Natural killer cell (primary cell): ENCODE data around the gene NOL11. TPM values are rescaled to one million over a fixed set of nuclear protein-coding genes. Genes with fewer than 3 reads are reported as not detected.

Source experiments
- ATAC-seq, 3 donors: fragments of 150-1000 bp in 2 of 3; fragments of 200-7000 bp in 1 of 3; cut with Tn5 transposase; 1 replicate in 1 of 3; 2 replicates in 2 of 3; pipeline ENCODE4 v1.10.0; 2021; ENCODE audit warnings: mild to moderate bottlenecking in 2 of 3, moderate library complexity in 2 of 3
- DNase-seq, 2 donors: peaks; one replicate each; pipeline versions ENCODE4 v3.0.0 to v3.0.0-alpha.2; 2013 to 2021; ENCODE audit warnings: mixed read lengths in 1 of 2
- H3K27ac ChIP-seq: one replicate; pipeline ENCODE4 v1.5.1; 2013; ENCODE audit warnings: mild to moderate bottlenecking, low read length
- H3K27me3 ChIP-seq: one replicate; pipeline ENCODE4 v1.6.1; 2013; ENCODE audit warnings: low read length; ENCODE audit not compliant: control insufficient read depth, insufficient read depth
- H3K36me3 ChIP-seq: one replicate; pipeline ENCODE4 v1.6.1; 2013; ENCODE audit warnings: low read length; ENCODE audit not compliant: control insufficient read depth, insufficient read depth
- H3K4me1 ChIP-seq: one replicate; pipeline ENCODE4 v1.6.1; 2013; ENCODE audit warnings: low read length; ENCODE audit not compliant: control insufficient read depth, insufficient read depth
- H3K4me3 ChIP-seq: one replicate; pipeline ENCODE4 v1.5.1; 2013; ENCODE audit warnings: low read length
- H3K9me3 ChIP-seq: one replicate; pipeline ENCODE4 v1.6.1; 2013; ENCODE audit warnings: low read length; ENCODE audit not compliant: control insufficient read depth, insufficient read depth
- H3K27ac Mint-ChIP-seq, 2 donors: one replicate each; pipeline ENCODE4 v1.8.0; 2022; ENCODE audit warnings: mild to moderate bottlenecking in 2 of 2, mixed read lengths in 2 of 2, moderate library complexity in 1 of 2
- H3K27me3 Mint-ChIP-seq, 2 donors: one replicate each; pipeline ENCODE4 v1.8.0; 2022; ENCODE audit warnings: low read depth in 2 of 2, mixed read lengths in 2 of 2
- H3K36me3 Mint-ChIP-seq: one replicate; pipeline ENCODE4 v1.8.0; 2022; ENCODE audit warnings: mixed read lengths
- H3K4me1 Mint-ChIP-seq, 2 donors: one replicate each; pipeline ENCODE4 v1.8.0; 2022; ENCODE audit warnings: mixed read lengths in 2 of 2
- H3K4me3 Mint-ChIP-seq: one replicate; pipeline ENCODE4 v1.8.0; 2022; ENCODE audit warnings: mild to moderate bottlenecking, moderate library complexity, mixed read lengths
- H3K9me3 Mint-ChIP-seq, 2 donors: one replicate each; pipeline ENCODE4 v1.8.0; 2022; ENCODE audit warnings: mixed read lengths in 2 of 2
- WGBS: methylation state at CpG from one replicate; pipeline ENCODE4 v1.1.7; 2013; ENCODE audit warnings: missing lambda C conversion rate; ENCODE audit not compliant: insufficient coverage; 5-methylcytosine and 5-hydroxymethylcytosine counted together
- intact Hi-C: fragments of 100-400 bp; cut with micrococcal nuclease; formaldehyde crosslinking; loops from one replicate; pipeline ENCODE4 v1.14.2; 2022
- total RNA-seq, 4 donors: library from RNA; stranded (reverse); fragments of 120-200 nt in 1 of 4; gene quantifications; one replicate each; pipeline versions ENCODE4 v1.2.3 to v1.2.4, GENCODE V29; 2013 to 2022
- TF ChIP-seq, protein P1 (sequence below): fragments of 200-600 bp; IDR thresholded peaks from one replicate; pipeline ENCODE4 v1.8.0; 2022; ENCODE audit warnings: antibody characterized with exemption

Gene NOL11
- total RNA-seq, 3 donors from 2014 or later (not counting 1 experiment from before 2014, with no cell fraction given): 43.3 to 55.2 (median 49.1) TPM

GRCh38 chr17:67685351-67685750 lies 32.4 kb upstream of the NOL11 start:
- Mint-ChIP-seq H3K9me3 (no peaks in the 10 kb centered on the region), H3K36me3 (no peaks in the 10 kb centered on the region), H3K27me3 (no peaks in the 10 kb centered on the region), H3K27ac (peak overlapping the region in 1 of 2 donors; percentile 41), H3K4me1 (peaks cover 0 to 6% of the 10 kb centered on the region in 2 donors), H3K4me3 (no peak overlapping the region)
- H3K27ac ChIP-seq: no peak overlapping the region
- TF ChIP-seq, protein P1, sequence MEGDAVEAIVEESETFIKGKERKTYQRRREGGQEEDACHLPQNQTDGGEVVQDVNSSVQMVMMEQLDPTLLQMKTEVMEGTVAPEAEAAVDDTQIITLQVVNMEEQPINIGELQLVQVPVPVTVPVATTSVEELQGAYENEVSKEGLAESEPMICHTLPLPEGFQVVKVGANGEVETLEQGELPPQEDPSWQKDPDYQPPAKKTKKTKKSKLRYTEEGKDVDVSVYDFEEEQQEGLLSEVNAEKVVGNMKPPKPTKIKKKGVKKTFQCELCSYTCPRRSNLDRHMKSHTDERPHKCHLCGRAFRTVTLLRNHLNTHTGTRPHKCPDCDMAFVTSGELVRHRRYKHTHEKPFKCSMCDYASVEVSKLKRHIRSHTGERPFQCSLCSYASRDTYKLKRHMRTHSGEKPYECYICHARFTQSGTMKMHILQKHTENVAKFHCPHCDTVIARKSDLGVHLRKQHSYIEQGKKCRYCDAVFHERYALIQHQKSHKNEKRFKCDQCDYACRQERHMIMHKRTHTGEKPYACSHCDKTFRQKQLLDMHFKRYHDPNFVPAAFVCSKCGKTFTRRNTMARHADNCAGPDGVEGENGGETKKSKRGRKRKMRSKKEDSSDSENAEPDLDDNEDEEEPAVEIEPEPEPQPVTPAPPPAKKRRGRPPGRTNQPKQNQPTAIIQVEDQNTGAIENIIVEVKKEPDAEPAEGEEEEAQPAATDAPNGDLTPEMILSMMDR: no peak
- H3K4me1 ChIP-seq: no peaks in the 10 kb centered on the region
- 100% methylated on average over 3 of the region's 3 CpGs for WGBS
- DNase-seq: no peak
- intact Hi-C loops: no loop called here
- H3K4me3 ChIP-seq: no peak overlapping the region
- peaks cover 10% of the 10 kb centered on the region for H3K36me3 ChIP-seq
- H3K9me3 ChIP-seq: no peaks in the 10 kb centered on the region
- ATAC-seq: no peak
- H3K27me3 ChIP-seq: no peaks in the 10 kb centered on the region

GRCh38 chr17:67686241-67686640 lies 31.5 kb upstream of the NOL11 start:
- Histone ChIP-seq H3K36me3 (peaks cover 10% of the 10 kb centered on the region), H3K4me1 (no peaks in the 10 kb centered on the region), H3K27me3 (no peaks in the 10 kb centered on the region), H3K4me3 (no peak overlapping the region), H3K9me3 (no peaks in the 10 kb centered on the region), H3K27ac (no peak overlapping the region)
- intact Hi-C loops: no loop called here
- Mint-ChIP-seq H3K4me3 (no peak overlapping the region), H3K9me3 (no peaks in the 10 kb centered on the region), H3K4me1 (no peaks in the 10 kb centered on the region), H3K27ac (no peak overlapping the region), H3K27me3 (no peaks in the 10 kb centered on the region), H3K36me3 (no peaks in the 10 kb centered on the region)
- no peak for ATAC-seq
- TF ChIP-seq, protein P1: no peak
- 89% methylated on average over 2 of the region's 2 CpGs for WGBS
- DNase-seq: no peak

GRCh38 chr17:67687511-67687910 lies 30.2 kb upstream of the NOL11 start:
- TF ChIP-seq, protein P1: no peak
- intact Hi-C loops: no loop called here
- no peak for ATAC-seq

DNA sequence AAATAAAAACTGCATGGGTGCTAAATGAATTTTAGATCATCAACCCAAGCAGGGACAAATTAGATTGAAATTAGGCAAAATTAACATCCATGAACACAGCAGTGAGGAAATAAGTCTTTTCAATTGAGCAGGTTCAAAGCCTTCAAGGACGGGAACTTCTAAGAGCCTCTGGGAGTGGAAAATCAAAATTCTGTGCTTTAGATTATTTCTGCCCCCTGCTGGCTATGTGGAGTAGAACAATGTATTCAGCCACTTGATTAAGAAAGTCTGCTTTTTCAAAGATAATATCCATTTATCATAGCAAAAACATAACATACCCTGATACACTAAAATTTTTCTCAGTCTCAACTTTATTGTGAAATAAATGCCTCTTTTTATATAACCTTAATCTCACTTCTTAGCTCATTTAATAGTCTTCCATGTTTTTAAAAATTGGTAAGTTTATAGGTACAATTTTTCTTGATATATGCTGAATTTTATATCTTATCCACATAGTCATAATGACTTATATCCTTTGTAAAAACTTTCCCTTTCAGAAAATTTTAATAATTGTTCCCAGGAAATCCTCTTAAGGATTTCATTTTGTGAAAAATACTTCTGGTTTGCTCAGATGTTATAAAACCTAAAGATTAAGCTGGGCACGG lies 28.1 kb upstream of the NOL11 start:
- 44% methylated on average over 2 of the region's 2 CpGs for WGBS
- no peaks in the 10 kb centered on the region for H3K4me1 Mint-ChIP-seq
- H3K27me3 Mint-ChIP-seq: no peaks in the 10 kb centered on the region
- H3K36me3 ChIP-seq: peaks cover 40% of the 10 kb centered on the region
- H3K27ac Mint-ChIP-seq: peak overlapping the region in 1 of 2 donors; percentile 38
- H3K36me3 Mint-ChIP-seq: peaks cover 19% of the 10 kb centered on the region
- H3K27me3 ChIP-seq: no peaks in the 10 kb centered on the region
- H3K27ac ChIP-seq: no peak overlapping the region
- no peak overlapping the region for H3K4me3 Mint-ChIP-seq
- intact Hi-C loops: loop anchor here (1.0 kb wide), 1 partner anchor 315 kb away; no protein-coding TSS in a partner anchor
- no peaks in the 10 kb centered on the region for H3K9me3 Mint-ChIP-seq
- H3K4me1 ChIP-seq: no peaks in the 10 kb centered on the region
- DNase-seq (peak in 1 of 2 donors; percentile 79), ATAC-seq (peak; percentile 65 to 83 (median 77))
- TF ChIP-seq, protein P1: peak; percentile 91
- H3K9me3 ChIP-seq: no peaks in the 10 kb centered on the region
- H3K4me3 ChIP-seq: no peak overlapping the region

More at GRCh38 chr17:67687511-67687910, 30.2 kb upstream of the NOL11 start:
- Histone ChIP-seq H3K4me1 (no peaks in the 10 kb centered on the region), H3K27ac (no peak overlapping the region), H3K9me3 (no peaks in the 10 kb centered on the region), H3K36me3 (peaks cover 19% of the 10 kb centered on the region), H3K27me3 (no peaks in the 10 kb centered on the region), H3K4me3 (no peak overlapping the region)
- 100% methylated on average over 2 of the region's 2 CpGs for WGBS
- H3K27ac Mint-ChIP-seq: no peak overlapping the region
- peaks cover 3% of the 10 kb centered on the region for H3K36me3 Mint-ChIP-seq
- no peaks in the 10 kb centered on the region for H3K27me3 Mint-ChIP-seq
- no peaks in the 10 kb centered on the region for H3K9me3 Mint-ChIP-seq
- no peak for DNase-seq
- H3K4me3 Mint-ChIP-seq: no peak overlapping the region
- H3K4me1 Mint-ChIP-seq: no peaks in the 10 kb centered on the region
